ENCODE measurements around the gene SLC16A11.
"Not testable (repeated sequence)": the region's sequence is repeated elsewhere in the genome, so short reads cannot be mapped to it uniquely, and the experiment has no call there.

The SLC16A11 gene, protein sequence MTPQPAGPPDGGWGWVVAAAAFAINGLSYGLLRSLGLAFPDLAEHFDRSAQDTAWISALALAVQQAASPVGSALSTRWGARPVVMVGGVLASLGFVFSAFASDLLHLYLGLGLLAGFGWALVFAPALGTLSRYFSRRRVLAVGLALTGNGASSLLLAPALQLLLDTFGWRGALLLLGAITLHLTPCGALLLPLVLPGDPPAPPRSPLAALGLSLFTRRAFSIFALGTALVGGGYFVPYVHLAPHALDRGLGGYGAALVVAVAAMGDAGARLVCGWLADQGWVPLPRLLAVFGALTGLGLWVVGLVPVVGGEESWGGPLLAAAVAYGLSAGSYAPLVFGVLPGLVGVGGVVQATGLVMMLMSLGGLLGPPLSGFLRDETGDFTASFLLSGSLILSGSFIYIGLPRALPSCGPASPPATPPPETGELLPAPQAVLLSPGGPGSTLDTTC

GRCh38 chr17:7043497-7044198, at the start of gene SLC16A11:
SLC16A11 (minus strand) TSS chr17:7044092; CDS start chr17:7043513, 579 bp downstream.
- no peak for DNase-seq (ENCODE audit: low read depth)

DNA sequence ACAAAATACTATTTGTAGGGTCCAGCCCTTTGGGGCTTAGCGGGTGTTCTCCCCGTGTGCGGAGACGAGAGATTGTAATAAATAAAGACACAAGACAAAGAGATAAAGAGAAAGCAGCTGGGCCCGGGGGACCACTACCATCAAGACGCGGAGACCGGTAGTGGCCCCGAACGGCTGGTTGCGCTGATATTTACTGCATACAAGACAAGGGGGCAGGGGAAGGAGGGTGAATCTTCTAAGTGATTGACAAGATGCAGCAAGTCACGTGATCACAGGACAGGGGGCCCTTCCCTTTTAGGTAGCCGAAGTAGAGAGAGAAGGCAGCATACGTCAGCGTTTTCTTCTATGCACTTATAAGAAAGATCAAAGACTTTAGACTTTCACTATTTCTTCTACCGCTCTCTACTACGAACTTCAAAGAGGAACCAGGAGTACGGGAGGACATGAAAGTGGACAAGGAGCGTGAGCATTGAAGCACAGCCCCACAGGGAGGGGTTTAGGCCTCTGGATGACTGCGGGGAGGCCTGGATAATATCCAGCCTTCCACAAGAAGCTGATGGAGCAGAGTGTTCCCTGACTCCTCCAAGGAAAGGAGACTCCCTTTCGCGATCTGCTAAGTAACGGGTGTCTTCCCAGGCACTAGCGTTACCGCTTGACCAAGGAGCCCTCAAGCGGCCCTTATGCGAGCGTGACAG, 47.6 kb upstream of the SLC16A11 start:
- DNase-seq (ENCODE audit: low read depth) = not testable (repeated sequence)

DNA sequence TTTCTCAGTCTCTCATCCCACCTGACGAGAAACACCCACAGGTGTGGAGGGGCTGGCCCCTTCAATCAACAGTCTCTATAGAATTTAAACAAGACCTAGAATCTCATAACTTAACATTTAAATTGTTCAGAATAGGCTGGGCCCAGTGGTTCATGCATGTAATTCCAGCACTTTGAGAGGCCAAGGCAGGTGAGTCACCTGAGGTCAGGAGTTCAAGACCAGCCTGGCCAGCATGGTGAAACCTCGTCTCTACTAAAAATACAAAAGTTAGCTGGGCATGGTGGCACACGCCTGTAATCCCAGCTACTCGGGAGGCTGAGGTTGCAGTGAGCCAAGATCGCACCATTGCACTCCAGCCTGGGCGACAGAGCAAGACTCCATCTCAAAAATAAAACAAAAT, 45.7 kb upstream of the SLC16A11 start:
- not testable (repeated sequence) for DNase-seq (ENCODE audit: low read depth)

DNA sequence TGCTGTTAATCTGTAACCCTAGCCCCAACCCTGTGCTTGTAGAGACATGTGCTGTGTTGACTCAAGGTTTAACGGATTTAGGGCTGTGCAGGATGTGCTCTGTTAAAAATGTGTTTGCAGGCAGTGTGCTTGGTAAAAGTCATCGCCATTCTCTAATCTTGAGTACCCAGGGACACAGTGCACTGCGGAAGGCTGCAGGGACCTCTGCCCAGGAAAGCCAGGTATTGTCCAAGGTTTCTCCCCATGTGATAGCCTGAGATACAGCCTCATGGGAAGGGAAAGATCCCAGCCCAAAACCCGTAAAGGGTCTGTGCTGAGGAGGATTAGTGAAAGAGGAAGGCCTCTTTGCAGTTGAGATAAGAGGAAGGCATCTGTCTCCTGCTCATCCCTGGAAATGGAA, 44.5 kb upstream of the SLC16A11 start:
- not testable (repeated sequence) for DNase-seq (ENCODE audit: low read depth)

- no peak for DNase-seq (ENCODE audit: low read depth)
Measured at GRCh38 chr17:7084088-7084487, 40.2 kb upstream of the SLC16A11 start.

DNA sequence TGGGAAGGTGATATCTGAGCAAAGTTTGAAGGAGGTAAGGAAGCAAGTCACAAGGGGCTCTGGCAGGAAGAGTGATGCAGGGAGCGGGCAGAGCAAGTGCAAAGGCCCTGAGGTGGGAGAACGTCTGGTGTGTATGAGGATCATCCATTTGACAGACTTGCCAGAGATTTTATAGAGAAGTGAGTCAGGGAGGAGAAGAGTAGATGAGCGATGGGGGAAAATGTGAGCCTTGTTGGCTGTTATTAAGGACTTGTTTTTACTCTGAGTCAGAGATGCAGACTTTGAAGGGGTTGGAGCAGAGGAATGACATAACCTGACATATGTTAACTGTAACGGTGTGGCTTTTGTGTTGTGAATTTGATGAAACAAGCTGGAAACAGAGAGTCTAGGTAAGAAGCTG, 39.7 kb upstream of the SLC16A11 start:
- DNase-seq (ENCODE audit: low read depth) = no peak

DNA sequence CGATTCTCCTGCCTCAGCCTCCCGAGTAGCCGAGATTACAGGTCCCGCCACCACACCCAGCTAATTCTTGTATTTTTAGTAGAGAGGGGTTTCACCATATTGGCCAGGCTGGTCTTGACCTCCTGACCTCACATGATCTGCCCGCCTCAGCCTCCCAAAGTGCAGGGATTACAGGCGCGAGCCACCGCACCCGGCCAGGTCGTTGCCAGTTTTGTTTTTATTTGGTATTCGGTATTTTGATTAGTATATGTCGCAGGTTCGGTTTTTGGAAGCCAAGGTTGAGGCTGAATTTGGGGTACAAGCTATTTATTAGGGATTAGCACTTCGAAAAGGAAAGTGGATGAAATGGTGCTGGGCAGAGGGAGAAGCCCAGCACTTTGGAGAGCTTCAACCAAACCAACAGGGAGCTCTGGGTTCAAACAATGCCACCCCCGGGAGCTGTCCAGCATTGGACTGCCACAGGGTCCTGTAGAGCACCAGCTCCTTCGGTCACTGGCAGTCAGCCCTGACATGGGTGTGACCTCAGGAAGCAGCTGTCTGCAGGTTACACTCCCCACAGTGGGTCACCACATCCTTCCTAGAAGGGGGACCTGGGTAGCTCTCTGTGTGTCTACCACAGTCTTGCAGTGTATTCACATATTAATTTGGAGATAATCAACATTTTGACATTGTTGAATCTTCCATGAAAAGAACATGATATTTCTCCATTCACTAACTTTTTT, 37.6 kb upstream of the SLC16A11 start:
- no peak for DNase-seq (ENCODE audit: low read depth)

DNA sequence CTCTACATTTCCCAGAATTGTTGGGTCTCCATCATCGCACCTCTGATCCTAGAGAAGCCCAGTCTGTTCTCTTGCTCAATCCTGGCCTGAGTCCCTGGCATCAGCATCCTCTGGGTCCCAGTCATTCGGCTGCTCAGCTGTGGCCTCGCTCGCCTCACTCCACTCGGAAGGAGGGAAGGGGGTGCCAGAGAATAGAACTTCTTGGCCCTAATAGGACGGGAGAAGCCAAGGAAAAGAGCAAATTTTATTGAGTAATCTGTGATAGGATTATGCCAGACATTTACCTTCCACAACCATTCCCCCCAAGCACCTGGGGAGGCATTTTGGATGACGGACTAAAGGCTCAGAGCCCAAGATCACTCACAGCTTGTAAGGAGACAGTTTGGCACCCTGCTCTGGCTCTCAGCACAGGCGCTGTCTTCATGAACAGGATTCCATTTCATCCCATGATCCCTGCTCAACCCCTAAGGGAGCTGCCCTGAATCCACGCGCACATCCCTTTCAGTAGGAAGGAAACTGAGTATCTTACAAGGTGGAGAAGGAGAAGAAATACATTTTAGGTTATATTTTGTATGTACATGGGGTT, 36.7 kb upstream of the SLC16A11 start:
- no peak for DNase-seq (ENCODE audit: low read depth)

GRCh38 chr17:7079581-7080455, 35.9 kb upstream of the SLC16A11 start, which contains the start of gene CLEC10A:
CLEC10A (minus strand) TSS chr17:7080251; CDS start chr17:7078812, 1,439 bp downstream.
- DNase-seq (ENCODE audit: low read depth) = no peak

DNA sequence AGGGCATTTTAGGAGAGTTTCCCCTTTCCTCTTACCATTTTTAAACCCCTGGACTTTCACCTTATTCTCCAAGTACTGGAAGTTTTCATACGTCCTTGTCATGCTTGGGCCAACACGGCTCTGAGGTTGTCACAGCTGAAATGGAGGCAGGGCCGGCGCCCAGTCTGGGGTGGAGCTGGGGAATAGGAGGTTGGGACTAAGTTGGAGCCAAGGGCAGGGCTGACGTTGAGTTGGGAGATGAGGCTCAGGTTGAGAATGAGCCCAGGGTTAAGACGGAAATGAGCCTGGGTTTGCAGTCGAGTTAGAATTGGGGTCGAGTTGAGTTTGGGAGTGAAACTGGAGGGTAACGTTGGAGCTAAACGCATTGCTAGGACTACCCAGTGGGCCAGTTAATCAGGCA, 34.8 kb upstream of the SLC16A11 start:
- DNase-seq (ENCODE audit: low read depth) = no peak

DNA sequence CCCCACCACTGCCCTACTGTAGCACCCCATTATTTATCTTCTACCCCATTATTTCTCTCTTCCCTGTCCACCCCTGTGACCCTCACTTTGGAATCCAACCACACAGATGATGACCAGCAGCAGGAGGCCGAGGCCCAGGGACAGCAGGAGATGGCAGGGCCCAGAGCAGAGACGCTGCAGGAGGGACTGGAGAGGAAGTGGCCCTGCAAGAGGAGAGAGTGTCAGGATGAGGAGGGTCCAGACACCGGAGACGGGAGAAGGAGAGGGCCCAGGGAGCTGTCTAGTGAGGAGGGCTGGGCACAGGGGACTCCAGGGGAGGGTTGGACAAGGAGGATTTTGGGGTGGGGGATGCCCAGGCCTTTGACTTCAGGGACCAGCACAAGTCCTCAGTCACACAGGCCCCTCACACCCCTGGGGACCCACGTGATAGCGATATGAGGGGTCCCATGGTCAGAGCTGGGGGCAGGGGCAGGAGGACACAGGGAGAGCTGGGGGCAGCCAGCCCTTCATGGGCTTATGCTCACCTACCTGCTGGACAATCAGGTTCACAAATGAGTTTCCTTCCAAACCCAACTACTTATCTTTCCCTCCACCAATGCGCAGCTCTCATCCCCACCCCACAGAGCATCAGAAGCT, 34.1 kb upstream of the SLC16A11 start:
- no peak for DNase-seq (ENCODE audit: low read depth)

- DNase-seq (ENCODE audit: low read depth) = no peak
Measured at GRCh38 chr17:7074931-7075330, 31.0 kb upstream of the SLC16A11 start.

DNA sequence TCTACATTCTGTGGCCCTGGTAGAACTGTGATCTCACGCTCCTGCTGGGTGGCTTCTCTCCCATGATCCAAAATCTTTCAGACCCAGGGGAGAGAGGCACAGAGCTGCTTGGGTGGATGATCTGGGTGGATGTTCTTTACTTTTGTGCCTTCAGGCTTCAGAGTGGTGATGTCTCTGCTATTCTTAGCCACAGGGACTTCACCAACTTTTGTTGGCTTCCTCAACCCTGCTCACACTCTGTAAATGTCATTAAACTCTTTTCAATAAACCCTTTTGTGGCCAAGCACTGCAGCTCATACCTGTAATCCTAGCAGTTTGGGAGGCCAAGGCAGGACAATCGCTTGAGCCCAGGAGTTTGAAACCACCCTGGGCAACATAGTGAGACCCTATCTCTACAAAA, 28.5 kb upstream of the SLC16A11 start:
- no peak for DNase-seq (ENCODE audit: low read depth)

GRCh38 chr17:7070712-7071111, 26.8 kb upstream of the SLC16A11 start:
- no peak for DNase-seq (ENCODE audit: low read depth)

DNA sequence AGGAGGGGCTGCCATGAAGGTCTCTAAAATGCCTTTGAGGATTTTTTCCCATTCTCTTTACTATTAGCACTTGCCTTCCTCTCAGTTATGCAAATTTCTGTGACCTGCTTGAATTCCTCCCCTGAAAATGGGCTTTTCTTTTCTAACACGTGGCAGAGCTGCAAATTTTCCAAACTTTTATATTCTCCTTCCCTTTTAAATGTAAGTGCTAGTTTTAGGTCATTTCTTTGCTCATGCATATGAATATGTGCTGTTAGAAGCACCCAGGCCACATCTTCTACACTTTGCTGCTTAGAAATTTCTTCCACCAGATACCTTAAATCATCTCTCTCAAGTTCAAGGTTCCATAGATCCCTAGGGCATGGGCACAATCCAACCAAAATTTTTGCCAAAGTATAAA, 24.4 kb upstream of the SLC16A11 start:
- DNase-seq (ENCODE audit: low read depth) = no peak

DNA sequence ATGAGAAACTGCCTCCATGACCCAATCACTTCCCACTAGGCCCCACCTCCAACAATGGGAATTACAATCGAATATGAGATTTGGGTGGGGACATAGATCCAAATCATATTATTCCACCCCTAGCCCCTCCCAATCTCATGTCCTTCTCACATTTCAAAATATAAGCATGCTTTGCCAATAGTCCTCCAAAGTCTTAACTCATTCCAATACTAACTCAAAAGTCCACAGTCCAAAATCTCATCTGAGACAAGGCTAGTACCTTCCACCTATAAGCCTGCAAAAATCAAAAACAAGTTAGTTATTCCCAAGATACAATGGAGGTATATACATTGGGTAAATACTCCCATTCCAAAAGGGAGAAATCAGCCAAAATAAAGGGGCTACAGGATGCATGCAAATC, 23.3 kb upstream of the SLC16A11 start:
- no peak for DNase-seq (ENCODE audit: low read depth)

GRCh38 chr17:7064261-7064660, 20.4 kb upstream of the SLC16A11 start:
- no peak for DNase-seq (ENCODE audit: low read depth)

DNA sequence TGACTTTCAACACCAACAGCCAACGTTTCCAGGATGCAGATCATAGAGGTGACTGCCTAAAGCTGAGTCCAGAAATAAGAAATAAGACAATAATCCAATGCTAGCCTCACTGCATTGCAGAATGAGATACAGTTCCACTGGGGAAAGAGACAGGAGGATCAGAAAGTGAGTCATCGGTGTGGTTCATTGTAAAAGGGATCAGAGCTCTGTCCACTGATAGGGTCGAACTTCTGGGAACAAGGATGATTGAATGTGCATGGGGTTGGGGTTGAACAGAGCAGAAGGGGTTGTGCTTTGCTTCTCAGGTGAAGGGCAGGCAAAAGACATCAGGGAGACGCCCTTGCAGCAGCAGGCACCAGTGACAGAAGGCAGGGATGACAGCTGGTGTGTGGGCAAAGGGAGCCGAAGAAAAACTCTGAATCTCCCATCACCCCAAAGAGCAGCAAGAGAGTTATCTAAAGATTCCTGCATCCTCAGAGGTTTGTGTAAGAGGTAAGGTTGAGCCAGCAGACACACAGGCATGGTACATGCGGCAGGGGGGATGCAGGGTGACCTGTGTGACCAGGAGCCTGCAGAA, 19.7 kb upstream of the SLC16A11 start:
- no peak for DNase-seq (ENCODE audit: low read depth)

DNA sequence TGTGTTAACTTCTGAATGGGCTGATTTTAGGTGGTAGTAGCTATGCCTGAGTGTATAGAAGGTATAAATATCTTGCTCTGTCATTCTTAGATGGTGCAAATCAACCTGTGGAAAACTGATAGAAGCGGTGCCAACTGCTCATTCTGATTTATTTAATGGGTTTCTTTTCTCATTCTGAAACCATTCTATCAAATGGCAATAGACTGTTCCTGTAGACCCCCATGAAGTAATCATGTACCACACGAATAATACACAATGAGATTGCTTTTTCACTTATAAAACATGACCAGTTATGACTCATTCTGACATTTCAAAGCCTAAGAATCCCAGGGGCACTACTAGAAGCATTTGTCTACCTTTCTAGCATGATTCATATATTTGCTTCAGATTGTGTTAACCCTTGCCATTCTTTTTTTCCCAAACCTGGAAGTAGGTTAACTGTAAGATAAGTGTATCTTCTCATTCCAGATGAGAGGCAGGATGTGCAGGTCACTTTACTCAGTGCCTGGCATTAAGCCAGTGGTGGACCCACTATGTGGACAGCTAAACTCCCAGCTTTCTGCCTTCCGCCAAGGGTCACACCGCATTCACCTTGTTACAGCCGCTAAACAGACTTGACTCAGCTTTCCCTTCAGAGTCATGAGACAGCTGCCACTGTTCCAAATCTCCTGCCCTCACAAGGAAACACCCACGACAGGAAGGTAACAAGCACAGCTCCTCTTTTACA, 16.4 kb upstream of the SLC16A11 start:
- DNase-seq (ENCODE audit: low read depth) = no peak
